Germinal center (tissue), 1 donor: Measurements from ENCODE around the gene TUBGCP6.
"Not testable (repeated sequence)": the region's sequence is repeated elsewhere in the genome, so short reads cannot be mapped to it uniquely, and the experiment has no call there.

Source experiments
- DNase-seq: peaks from one replicate; pipeline ENCODE4 v3.0.0; 2012; ENCODE audit warnings: mixed read lengths, low spot score

The TUBGCP6 gene

GRCh38 chr22:50179937-50180726 is 64.7 kb downstream of the TUBGCP6 start:
- DNase-seq = no peak

GRCh38 chr22:50178871-50179869 is 65.7 kb downstream of the TUBGCP6 start:
- no peak for DNase-seq

DNA sequence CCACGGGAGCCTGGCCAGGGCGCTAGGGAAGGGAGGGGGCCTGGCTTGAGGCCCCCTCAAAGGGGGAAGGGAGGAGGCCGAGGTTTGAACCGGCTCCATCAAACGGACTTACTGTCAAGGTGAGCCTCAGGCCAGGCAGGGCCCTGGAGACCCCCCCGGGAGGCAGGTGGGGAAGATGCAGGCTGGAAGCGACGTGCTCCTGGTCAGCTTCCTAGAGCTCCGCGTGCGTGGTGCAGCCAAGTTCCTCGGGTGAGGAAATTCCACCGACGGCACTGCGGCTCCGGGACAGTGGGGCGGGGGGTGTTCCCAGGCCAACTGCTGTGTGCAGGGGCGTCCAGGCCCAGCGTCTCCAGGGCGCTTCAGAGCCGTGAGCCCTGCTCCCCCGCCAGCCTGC is 66.4 kb downstream of the TUBGCP6 start:
- DNase-seq = no peak

DNA sequence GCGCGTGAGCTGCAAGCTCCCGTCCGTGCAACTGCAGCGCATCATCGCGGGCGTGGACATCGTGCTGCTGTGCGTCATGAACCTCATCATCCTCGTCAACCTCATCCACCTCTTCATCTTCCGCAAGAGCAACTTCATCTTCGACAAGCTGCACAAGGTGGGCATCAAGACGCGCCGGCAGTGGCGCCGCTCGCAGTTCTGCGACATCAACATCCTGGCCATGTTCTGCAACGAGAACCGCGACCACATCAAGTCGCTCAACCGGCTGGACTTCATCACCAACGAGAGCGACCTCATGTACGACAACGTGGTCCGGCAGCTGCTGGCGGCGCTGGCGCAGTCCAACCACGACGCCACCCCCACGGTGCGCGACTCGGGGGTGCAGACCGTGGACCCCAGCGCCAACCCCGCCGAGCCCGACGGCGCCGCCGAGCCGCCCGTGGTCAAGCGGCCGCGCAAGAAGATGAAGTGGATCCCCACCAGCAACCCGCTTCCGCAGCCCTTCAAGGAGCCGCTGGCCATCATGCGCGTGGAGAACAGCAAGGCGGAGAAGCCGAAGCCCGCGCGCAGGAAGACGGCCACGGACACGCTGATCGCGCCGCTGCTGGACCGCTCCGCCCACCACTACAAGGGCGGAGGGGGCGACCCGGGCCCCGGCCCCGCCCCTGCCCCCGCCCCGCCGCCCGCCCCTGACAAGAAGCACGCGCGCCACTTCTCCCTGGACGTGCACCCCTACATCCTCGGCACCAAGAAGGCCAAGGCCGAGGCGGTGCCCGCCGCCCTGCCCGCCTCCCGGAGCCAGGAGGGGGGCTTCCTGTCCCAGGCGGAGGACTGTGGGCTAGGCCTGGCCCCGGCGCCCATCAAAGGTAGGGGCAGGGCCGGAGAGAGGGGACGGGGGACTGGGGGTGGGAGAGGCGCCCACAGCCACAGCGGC is 67.0 kb downstream of the TUBGCP6 start:
- no peak for DNase-seq

DNA sequence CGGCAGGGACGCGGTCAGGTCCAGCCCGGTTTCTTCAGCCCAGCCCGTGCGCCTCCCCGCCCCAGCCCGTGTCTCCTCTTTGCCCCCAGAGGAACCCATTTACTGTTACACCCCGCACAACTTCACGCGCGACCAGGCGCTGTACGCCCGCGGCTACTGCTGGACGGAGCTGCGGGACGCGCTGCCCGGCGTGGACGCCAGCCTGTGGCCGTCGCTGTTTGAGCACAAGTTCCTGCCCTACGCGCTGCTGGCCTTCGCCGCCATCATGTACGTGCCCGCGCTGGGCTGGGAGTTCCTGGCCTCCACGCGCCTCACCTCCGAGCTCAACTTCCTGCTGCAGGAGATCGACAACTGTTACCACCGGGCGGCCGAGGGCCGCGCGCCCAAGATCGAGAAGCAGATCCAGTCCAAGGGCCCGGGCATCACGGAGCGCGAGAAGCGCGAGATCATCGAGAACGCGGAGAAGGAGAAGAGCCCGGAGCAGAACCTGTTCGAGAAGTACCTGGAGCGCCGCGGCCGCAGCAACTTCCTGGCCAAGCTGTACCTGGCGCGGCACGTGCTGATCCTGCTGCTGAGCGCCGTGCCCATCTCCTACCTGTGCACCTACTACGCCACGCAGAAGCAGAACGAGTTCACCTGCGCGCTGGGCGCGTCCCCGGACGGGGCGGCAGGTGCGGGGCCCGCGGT is 67.8 kb downstream of the TUBGCP6 start:
- DNase-seq = no peak

DNA sequence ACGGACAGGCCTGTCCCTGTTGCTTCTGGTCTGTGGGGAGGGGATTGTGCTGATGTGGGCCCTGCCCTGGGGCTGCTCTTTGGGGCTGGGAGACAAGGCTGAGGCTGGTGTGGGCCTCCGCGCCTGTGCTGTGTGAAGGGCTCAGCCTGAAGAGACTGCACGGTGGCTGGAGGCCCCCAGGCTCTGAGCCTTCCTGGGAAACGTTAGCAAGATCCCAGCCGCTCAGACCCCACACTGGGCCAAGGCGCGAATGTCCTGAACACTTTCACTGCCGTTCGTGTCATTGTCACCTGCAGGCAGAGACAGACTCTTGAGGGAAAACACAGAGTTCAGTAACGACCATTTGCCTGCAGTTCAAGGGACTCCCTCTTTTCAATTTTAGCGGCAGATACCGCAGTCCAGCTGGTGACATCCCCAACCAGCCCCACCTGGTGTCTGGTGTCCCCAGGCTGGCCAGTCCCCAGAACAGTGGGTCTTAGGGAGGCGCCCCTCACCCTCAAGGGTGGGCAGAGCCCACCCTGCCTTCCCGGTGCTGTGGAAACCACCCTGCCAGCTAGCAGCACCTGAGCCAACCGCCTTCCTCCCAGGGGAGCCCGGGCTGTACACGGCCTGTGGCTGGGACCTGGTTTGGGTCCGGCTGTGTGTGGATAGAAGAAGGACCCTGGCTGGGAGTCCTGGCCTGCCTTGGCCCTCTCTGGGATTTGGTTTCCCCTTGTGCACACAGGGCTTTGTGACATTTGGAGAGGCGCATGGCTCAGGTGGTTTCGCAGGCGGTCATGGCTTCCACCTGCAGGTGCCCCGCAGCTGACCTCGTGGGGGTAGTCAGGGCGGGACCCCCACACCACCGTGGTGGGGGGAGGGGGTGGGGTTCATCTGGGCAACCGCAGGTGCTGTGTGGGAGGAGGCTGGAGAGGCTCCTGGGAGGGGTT is 68.6 kb downstream of the TUBGCP6 start:
- no peak for DNase-seq

DNA sequence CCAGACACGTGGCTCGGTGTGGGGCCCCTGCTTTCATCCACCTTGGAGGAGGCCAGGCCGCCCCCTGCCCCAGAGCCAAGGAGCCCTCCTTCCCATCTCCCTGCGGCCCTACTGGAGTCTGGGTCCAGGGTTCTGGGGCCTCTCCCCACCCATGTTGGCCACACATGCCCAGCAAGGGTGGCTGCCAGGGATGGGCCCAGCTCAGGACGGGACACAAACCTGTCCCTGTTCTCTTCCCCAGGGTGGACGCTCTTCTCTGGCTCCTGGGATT is 69.7 kb downstream of the TUBGCP6 start:
- DNase-seq = no peak

GRCh38 chr22:50174382-50175190 is 70.2 kb downstream of the TUBGCP6 start:
- DNase-seq = no peak

DNA sequence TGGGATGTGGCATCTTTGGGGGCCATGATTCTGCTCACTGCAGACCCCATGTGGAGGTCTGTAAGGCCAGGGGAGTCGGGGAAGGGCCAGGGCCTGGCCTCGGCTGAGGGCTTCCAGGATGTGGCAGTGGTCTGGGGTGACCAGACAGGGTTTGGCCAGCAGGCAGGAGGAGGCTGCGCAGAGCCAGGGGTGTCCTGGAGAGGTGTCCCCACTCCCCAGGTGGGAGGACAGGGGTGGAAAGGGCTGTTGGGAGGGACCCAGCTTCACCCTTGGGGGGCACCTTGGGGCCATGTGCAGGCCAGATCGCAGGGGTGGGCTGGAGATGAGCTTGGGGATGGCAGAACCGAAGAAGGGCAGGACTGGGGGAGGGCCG is 70.9 kb downstream of the TUBGCP6 start:
- no peak for DNase-seq

DNA sequence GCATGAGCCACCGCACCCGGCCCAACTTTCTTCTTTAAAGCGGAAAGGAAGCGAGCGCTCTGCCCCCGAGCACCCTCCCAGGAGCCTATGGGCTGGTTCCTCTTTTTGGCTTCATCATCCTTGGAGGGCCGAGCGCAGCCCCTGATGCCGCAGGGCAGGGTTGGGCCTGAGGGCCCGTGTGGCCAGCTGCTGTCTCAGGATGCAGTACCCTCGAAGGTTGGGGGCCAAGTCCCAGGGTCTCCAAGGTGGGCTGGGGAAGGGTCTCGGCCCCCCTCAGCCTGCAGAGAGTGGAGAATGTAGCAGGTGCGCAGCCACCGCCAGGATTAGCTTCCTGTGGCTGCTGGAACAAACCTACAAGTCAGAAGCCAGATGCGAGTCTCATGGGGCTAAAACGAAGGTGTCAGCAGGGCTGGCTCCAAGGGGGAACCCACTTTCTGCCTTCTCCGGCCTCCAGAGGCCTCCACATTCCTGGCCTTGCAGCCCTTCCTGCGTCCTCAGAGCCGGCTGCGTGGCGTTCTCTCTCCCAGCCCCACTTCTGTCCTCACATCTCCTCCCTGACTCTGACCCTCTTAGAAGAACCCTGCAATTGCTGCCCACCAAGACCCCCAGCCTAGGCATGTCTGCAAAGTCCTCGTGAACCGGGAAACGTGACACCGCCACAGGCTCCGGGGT is 71.4 kb downstream of the TUBGCP6 start:
- DNase-seq = peak; percentile 57

DNA sequence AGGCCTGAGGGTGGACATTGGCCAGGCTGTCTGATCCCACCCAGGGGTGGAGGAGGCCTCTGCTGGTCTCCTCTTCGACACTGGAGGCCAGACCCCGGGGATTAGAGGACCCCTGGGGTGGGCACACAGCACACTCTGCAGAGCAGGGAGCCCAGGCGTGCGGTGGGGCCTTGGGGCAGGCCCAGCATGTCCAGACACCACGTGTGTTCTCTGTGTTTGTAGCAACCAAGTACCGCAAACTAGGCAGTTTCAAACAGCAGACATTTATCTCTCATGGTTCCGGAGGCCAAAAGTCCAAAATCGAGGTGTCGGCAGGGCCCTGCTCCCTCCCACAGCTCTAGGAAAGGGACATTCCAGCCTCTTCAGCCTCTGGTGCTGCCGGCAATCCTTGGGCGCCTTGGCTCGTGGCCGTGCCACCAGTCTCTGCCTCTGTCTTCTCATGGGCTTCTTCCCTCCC is 72.8 kb downstream of the TUBGCP6 start:
- no peak for DNase-seq

GRCh38 chr22:50171319-50171964 is 73.4 kb downstream of the TUBGCP6 start:
- DNase-seq = no peak

DNA sequence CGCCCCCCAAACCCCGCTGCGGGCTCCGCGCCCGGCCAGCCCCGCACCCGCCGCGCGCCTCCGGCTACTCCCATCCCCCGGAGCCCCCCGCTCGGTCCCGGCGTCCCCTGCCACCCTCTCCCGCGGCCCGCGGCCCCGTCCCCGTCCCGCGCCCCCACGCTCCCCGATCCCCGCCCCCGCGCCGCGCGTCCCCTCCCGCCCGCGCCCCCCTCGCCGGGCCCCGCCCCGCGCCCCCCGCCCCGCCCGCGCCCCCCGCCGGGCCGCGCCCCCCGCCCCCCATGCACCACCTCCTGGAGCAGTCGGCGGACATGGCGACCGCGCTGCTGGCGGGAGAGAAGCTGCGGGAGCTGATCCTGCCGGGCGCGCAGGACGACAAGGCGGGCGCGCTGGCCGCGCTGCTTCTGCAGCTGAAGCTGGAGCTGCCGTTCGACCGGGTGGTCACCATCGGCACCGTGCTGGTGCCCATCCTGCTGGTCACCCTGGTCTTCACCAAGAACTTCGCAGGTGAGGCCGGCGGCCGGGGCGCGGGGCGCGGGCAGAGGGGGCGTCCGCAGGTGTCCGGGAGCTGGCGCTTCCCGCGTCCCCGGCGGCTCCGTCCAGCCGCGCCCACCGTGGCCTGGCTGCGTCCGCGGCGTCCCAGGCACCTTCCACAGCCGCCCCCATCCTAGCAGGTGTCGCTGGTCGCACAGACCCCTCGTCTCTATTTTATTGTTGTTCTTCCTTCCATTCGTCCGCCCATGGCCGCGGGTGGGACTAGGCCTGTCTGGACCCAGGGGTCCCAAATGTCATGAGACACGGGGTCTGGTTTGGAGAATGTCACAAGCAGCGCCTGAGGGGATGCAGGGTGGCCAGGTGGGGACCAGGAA is 74.1 kb downstream of the TUBGCP6 start, which contains the start of gene PANX2:
Gene PANX2, plus strand, starts transcription at position 279 of the 866 bp plus-strand sequence. Its CDS starts 0 bp downstream, at position 279.
- no peak for DNase-seq

GRCh38 chr22:50169774-50170341 is 75.0 kb downstream of the TUBGCP6 start:
- DNase-seq = no peak

- DNase-seq = no peak
Measured at GRCh38 chr22:50169181-50169759, 75.6 kb downstream of the TUBGCP6 start.

GRCh38 chr22:50168490-50169180 is 76.2 kb downstream of the TUBGCP6 start:
- not testable (repeated sequence) for DNase-seq
